ENCODE measurements around the gene TMEM44. TPM values are rescaled to one million over a fixed set of nuclear protein-coding genes. Genes with fewer than 3 reads are reported as not detected.

Gene TMEM44, protein sequence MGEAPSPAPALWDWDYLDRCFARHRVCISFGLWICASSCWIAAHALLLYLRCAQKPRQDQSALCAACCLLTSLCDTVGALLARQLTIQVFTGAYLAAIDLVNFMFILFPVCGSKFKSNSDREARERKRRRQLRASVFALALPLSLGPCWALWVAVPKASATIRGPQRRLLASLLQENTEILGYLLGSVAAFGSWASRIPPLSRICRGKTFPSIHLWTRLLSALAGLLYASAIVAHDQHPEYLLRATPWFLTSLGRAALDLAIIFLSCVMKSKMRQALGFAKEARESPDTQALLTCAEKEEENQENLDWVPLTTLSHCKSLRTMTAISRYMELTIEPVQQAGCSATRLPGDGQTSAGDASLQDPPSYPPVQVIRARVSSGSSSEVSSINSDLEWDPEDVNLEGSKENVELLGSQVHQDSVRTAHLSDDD
- total RNA-seq (1 to 10 TPM; 3.8 to 8.5 (median 4.7) TPM), polyA plus RNA-seq (1 to 10 TPM; 6.5 to 7.5 TPM)
- long read RNA-seq, donor 1, transcript TMEM44-202 (10 exons, 2,245 nt), result major isoform, 11 of 24 reads
- long read RNA-seq, donor 1, partial matches to known transcripts, result 0 of 24 reads
- long read RNA-seq, donor 1, other reads (novel, unspliced or antisense), result 13 of 24 reads
- long read RNA-seq, donor 2, partial matches to known transcripts, result 0 of 4 reads
- long read RNA-seq, donor 2, other reads (novel, unspliced or antisense), result 4 of 4 reads
- long read RNA-seq, donor 3, transcript TMEM44-202 (10 exons, 2,245 nt), result major isoform, 5 of 11 reads
- long read RNA-seq, donor 3, partial matches to known transcripts, result 2 of 11 reads
- long read RNA-seq, donor 3, other reads (novel, unspliced or antisense), result 4 of 11 reads

DNA sequence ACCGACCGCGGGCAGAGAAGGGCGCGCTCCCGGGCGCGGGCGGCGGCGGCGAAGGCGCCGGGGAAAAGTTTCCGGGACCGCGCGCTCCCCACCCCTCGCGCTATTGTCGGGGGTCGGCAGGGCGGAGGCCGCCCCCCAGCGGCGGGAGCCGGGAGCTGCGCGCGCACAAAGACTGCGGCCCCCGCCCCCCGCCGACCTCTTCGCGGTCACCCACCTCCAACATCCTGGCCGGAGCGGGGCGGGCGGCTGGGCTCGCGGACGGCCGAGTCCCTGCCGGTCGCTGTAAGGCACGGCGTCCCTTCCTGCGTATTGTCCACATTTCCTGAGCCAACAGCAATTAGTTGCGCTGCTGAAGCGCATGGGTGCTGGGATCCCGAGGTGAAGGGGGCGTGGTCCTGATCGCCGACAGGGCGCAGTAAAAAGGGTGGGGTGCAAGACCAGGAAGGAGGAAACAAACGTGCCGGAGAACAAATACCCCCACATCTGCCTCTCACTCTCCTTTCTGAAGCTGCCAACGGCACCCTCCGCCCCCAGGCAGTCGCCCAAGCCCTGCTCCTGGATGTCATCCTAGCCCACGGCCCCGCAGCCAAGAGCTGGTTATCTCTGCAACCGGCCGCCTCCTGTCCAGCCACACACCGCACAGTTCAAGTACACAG lies at the start of gene TMEM44:
Gene TMEM44 (minus strand): TSS at position 71 of the 656 bp plus-strand sequence. CDS start 204 bp downstream, outside the sequence.
- WGBS, 4 donors, result 0 to 2% (median 1%) methylated on average over 14 to 66 of the region's 66 CpGs
- peak; percentile 85 to 93 (median 90) for ATAC-seq
- intact Hi-C loops (cut with DNase I), result no loop called here
- Histone ChIP-seq H3K27me3 (no peaks in the 10 kb centered on the region), H3K4me1 (peaks cover 0 to 15% (median 4%) of the 10 kb centered on the region in 12 donors), H3K27ac (peak within 1 kb of the TSS; percentile 44 to 85 (median 78)), H3K36me3 (peaks cover 0 to 5% (median 0%) of the 10 kb centered on the region in 9 donors), H3K4me3 (peak within 1 kb of the TSS; percentile 33 to 89 (median 68)), H3K9me3 (no peaks in the 10 kb centered on the region)
- peak; percentile 82 to 91 (median 85) for DNase-seq
- peak in 1 of 2 donors; percentile 34 for TF ChIP-seq POLR2A (IDR thresholded peaks at IDR 0.05)
- peak; percentile 40 to 89 (median 68) for TF ChIP-seq CTCF (IDR thresholded peaks at IDR 0.05)

DNA sequence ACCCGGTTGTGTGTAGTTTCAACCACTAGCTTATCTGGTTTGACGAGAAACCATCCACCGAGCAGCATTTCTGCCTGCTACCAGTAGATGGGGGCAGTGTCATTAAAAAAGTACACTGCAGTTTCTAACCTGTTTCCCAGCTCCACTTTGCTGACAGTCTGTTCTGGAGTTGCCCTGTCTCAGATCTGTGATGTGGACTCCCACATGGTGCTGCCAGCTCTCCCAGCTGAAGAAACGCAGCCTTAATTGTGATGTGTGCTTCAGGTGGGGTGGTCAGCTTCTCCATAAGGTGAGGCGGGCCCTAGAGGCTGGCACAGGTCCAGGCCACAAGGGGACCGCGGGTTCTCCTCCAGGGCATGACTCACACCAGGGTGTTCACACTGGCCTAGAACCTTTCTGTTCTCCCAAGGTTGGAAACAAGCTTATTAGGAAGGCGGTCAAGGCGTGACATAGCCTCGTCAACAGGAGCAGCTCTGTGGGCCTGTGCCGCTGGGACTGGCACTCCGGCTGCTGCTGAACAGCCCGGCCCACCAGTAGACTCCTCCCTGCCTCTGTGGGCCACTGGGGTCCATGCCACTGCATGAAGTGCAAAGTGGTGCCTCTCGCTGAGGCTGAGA lies 49.6 kb upstream of the TMEM44 start:
- Histone ChIP-seq H3K4me3 (no peak overlapping the region), H3K27me3 (no peaks in the 10 kb centered on the region), H3K9me3 (no peaks in the 10 kb centered on the region), H3K36me3 (peaks cover 0 to under 1% (median 0%) of the 10 kb centered on the region in 9 donors), H3K4me1 (peaks cover 4 to 34% (median 22%) of the 10 kb centered on the region in 12 donors), H3K27ac (peak overlapping the region in 8 of 12 donors; percentile 5 to 61 (median 40))
- peak; percentile 41 to 79 (median 61) for ATAC-seq
- TF ChIP-seq CTCF (IDR thresholded peaks at IDR 0.05), result peak; percentile 74 to 96 (median 88)
- TF ChIP-seq POLR2A (IDR thresholded peaks at IDR 0.05), result no peak
- 41 to 44% (median 42%) methylated on average over 14 of the region's 14 CpGs for WGBS, 4 donors
- intact Hi-C loops (cut with DNase I), result loop anchor here (1.0 to 10.0 kb wide), 17 partner anchors 202 to 842 kb away; no protein-coding TSS in a partner anchor
- peak; percentile 67 to 75 (median 71) for DNase-seq

DNA sequence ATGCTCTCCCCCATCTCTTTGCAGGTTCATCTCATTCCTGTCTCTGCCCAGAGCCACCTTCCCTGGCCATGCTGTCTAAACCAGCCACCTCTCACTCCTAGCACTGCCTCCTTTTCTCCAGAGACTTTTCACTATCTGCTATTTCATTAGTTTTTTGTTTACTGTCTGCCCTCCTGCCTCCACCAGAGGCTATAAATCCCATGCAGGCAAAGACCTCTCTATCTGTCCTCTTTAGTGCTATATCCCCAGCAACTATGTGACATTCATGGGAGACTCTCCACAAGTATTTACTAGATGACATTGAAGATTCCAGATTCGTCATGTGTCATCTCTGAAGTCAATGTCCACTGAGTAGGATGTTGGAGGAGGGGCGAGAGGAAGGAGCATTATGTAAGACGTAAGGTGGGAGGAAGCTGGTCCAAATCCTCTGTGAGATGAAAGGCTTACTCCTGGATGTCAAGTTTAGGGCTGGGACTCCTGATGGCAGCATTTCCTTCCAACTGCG lies 49.0 kb upstream of the TMEM44 start:
- H3K27me3 ChIP-seq, result no peaks in the 10 kb centered on the region
- no peak for ATAC-seq
- 19 to 26% (median 25%) methylated on average over 4 of the region's 4 CpGs for WGBS, 4 donors
- no peak for TF ChIP-seq CTCF (IDR thresholded peaks at IDR 0.05)
- TF ChIP-seq POLR2A (IDR thresholded peaks at IDR 0.05), result no peak
- no peaks in the 10 kb centered on the region for H3K36me3 ChIP-seq
- H3K4me1 ChIP-seq, result peaks cover 4 to 29% (median 18%) of the 10 kb centered on the region in 12 donors
- H3K27ac ChIP-seq, result peak overlapping the region in 3 of 12 donors; percentile 40 to 50 (median 49)
- intact Hi-C loops (cut with DNase I), result loop anchor here (1.0 to 10.0 kb wide), 17 partner anchors 203 to 843 kb away; no protein-coding TSS in a partner anchor
- DNase-seq, result no peak
- H3K9me3 ChIP-seq, result no peaks in the 10 kb centered on the region
- no peak overlapping the region for H3K4me3 ChIP-seq

Measured in heart left ventricle (tissue), 16 donors.